ENCODE measurements around the gene SERPINB2.
"Not testable (repeated sequence)": the region's sequence is repeated elsewhere in the genome, so short reads cannot be mapped to it uniquely, and the experiment has no call there.

Gene SERPINB2

DNA sequence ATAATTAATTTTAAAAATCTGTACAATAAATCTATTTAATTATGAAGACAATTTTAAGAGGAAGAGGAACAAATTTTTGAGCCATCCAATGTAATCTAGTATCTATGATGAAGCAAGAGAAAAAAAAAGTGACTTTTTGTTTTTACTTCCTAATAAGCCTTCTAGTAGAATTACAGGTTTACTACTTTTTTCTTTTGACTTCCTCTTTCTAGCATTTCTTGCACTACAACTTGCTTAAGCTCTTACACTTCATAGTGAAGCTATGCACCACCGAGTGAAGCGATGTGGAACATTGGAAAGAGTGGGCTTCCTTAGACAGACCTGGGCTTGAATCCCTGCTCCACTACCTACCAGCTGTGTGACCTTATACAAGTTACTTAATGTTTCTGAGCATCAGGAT, 2.1 kb downstream of the SERPINB2 start:
- DNase-seq, result no peak

DNA sequence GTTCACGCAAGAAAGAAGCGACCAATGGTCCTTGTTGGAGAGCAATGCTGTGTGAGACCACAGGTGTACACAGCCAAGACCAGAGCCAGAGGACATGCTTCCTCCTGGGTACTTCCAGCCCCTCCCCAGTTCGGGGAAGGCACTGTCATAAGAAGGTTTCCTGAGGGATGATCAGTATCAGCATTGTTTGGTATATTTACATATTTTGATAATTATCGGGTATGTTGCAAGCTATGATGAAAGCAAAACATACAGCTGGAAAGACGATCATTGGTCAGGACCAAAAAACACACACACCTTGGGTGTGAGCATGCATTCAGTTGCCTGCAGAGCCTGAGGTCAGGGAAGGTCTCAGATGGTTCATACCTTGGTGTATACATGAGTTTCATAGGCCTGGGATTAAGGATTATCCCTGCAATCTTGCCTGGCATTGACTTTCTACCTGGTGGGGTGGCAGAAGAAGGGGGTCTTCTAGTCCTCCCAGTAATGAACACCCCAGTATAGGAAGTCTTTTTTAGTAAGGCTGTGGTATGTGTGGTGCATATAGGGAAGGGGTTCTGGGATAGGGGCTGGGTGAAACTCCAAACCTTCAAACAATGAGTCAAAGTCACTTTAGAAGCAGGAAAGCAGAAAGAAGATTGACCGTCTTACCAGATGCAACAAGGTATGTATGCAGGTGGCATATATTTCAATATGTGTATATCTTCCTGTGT, 2.9 kb downstream of the SERPINB2 start:
- DNase-seq, result no peak

DNA sequence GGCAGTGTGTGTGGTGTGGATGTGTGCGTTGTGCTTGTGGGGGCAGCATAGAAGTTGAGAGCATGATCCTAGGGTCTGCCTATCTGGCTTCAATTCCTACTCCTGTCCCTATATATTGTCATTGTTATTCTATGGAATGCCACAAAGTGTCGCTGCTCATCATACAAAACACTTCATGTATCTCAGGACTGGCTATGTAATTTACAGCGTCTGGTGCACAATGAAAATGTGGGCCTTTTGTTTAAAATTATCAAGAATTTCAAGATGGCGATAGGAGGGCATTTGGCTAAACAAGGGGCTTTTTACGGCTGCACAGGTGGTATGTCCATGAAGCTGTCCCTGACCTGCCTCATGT, 3.4 kb downstream of the SERPINB2 start:
- no peak for DNase-seq

DNA sequence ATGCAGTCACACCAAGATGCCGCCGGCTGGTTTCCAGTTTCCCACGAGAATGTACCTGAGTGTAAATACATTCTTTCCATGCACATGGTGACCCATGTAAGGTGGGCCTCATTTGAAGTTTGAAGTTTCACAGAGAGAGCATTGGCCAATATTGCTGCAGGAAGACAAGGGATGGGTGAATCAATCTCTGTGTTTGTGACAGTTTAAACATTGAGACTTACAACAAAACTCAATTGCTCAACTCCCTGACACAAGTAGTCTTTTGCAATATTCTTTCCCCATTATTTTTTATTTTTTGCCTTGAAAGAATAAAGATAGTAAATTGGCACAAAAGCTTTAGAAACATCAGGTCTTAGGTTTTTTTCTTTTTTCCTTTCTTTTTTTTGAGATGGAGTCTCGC, 5.1 kb downstream of the SERPINB2 start:
- DNase-seq, result no peak

DNA sequence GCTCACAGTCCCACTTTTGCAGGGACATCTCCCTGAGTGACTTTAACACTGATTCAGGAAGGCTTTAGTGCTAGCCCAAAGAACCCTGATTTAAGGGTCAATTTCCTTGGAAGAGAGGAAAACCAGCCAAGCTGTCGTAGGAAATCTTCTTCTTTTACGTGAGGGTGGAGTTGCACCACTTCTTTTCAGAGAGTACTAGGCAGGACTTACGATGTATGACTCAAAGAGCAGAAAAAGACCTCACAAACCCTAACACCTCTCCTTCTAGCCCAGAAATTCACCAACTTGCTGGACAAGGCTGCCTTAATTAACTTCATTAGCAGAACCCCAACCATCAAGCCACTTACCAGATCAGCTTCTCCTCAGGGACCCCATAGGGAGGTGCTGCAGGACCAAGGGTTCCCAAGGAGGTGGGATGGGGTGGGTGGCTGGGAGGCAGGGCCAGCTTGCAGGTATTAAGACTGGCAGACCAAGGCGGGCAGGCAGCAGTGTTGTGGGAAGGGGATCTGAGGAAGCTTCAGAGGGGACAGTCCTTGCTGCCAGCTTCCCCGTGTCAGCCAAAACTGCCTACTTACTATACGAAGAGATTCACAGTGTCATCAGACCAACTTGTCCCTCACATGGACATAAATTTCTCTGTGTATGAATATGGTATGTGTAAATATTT, 6.7 kb downstream of the SERPINB2 start:
- no peak for DNase-seq

DNA sequence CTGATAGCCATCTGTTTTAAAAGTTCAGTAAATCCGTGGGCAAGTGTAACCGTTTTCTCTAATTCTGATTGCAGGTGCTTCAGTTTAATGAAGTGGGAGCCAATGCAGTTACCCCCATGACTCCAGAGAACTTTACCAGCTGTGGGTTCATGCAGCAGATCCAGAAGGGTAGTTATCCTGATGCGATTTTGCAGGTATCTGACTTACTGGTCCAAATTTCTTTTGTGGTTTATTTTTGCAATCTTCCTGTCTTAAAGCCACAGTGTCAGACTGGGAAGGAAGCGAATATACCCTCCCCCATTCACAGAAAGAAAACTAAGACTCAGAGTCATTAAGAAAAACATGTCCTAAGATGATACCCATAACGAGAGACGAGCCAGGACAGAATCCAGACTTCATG, 7.7 kb downstream of the SERPINB2 start:
- no peak for DNase-seq

DNA sequence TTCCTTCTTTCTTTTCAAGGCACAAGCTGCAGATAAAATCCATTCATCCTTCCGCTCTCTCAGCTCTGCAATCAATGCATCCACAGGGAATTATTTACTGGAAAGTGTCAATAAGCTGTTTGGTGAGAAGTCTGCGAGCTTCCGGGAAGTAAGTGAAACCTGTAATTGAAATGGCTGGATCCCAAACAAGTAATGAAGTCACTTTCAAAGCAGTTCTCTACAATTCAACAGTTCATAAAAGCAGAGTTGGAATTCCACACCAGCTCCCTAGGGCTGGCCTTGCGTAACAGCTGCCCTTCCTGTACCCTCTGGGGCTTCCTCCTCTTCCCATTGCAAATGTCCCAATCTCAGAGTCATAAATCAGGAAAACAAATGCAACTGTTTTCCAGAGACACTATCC, 9.6 kb downstream of the SERPINB2 start:
- no peak for DNase-seq

DNA sequence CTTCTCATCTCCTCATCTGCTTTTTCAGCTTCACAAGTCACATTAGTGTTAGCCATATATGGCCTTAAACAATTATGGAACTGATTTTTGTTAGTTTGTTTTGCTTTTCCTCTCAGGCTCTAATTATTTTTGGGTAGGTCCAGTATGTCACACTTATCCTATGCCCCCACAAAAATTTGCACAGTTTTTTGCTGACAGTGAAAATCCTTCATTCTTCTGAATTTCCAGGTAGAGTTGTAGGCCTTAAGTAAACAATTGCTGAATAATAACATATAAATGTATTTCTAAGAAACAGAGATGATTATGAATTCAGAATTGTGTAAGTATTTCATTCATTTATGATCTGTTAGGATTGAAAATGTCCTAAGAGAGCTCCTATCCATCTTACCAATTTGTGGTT, 11.7 kb downstream of the SERPINB2 start:
- no peak for DNase-seq

DNA sequence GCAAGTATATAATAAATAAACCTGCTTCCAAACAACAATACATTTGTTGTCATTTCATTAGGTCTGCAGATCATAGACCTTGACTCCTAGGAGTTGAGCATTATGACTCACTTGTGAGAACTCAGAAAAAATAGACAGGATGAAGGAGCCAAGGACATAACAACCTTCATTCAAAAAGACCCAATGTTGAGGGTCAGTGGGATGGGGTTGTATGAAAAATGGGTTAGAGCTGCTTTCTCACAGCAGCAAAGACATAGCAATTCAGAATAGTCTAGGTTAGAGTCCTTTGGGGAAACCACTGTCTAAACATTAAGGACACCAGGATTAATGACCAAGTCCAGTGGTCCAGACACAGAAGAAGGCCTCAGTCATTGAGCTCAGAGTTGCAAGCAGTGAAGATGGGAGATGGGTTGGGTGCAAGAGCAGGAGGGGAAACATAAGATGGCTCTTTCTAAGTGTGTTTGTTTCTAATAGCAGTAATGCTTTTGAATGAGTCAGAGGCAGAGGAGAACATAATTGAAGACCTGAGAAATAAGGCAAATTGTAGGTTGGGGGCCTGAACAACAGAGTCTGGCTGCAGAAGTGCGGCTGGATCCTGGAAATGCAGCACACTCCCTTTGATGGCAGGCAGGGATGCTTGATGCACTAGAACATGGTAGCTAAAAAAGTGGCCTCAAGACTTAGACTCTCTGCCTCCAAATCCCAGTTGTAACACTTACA, 16.5 kb downstream of the SERPINB2 start:
- DNase-seq, result no peak

DNA sequence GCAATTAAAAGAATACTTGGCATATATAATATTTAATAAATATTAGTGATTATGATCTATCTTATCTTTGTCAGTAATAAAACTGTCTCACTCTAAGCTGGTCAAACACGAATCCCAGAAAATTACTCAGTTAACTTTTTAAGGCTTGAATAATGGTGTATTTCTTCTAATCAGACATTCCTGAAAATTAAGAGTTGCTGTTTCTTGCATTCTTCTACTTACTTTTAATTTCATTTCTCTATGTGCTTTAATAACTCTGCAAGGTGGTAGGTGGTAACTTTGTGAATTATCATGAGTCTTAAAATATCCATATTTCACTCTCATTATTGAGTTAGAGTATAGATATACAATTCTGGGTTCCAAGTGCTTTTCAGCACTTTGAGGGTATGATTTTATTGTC, 17.2 kb downstream of the SERPINB2 start:
- no peak for DNase-seq

DNA sequence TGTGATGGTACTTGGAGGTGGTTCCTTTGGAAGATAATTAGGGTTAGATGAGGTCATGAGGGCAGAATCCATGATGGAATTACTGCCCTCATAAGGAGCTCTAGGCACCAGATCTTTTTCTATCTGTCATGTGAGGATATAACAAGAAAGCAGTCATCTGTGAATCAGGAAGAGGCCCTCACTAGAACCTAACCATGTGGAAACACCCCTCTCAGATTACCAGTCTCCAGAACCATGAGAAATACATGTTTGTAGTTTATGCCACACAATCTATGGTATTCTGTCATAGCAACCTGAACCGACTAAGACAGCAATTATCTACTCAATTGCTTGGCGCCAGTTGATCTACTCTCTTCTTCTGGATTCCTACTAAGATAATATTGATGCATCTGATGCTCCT, 17.9 kb downstream of the SERPINB2 start:
- no peak for DNase-seq

DNA sequence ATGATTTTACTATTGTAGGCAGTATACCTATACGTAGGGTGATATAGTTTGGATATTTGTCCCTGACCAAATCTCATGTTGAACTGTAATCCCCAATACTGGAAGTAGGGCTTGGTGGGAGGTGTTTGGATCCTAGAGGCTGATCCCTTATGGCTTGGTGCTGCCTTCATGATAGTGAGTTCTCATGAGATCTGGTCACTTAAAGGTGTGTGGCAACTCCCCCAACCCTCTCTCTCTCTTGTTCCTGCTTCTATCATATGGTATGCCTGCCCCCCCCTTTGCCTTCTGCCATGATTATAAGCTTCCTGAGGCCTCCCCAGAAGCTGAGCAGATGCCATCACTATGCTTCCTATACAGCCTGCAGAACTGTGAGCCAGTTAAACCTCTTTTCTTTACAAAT, 18.6 kb downstream of the SERPINB2 start:
- no peak for DNase-seq

DNA sequence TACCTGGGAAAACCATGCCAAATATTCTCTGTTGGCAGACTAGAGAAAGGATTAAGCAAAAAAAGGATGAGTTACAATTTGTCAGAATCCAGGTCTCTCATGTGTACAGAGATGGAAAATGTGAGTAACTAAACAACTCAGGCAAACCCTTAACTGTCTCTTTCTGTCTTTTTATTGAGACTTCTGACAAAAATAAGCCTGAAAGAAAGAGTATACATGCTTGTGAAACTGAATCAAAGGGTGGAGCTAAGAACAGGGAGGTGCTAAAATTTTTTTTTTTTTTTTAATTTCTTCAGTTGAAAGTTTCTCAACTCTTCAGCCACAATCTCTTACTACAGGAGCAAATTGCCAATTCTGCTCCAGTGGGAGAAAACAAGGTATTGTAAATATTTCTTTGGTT, 20.2 kb downstream of the SERPINB2 start, which contains the start of gene SERPINB10:
TSS of gene SERPINB10 (plus strand) at position 295 of the 400 bp plus-strand sequence. CDS start 7,553 bp downstream, outside the sequence.
- DNase-seq, result no peak

DNA sequence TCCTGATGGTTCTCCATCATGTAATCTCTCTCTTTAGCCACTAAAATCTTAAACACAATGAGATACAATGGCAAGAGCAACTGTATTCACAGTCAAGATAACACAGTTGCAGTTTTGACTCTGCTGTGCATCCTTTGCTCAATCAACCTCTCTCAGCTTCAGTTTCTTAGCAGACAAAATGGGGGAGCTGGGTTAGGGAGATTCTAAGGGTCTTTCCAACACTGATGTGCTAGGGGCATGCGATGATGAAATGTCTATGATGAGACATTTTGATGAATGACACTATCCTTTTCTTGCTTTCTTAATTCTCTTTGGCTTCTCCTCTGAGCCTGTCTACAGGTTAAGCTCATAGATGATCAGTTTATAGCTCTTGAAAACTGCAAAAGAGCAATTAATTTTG, 21.4 kb downstream of the SERPINB2 start:
- DNase-seq, result no peak

DNA sequence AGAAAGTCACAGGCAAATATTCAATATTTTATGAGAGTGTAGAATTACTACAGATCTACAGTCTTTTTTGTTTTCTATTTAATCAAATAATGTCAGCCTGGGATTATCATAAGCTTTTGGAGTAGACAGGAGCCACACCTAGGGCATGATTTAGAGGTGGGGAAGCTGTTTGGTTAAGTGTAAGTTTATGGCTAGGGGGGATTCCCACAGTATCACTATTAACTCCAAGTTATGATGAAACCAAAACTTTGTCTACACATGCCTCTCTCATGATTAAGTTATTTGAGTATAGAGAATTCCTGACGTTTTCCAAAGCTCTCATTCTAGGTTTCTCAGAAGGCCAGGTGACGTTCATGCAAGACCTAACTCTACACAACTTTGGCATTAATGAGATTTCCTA, 22.4 kb downstream of the SERPINB2 start:
- no peak for DNase-seq

DNA sequence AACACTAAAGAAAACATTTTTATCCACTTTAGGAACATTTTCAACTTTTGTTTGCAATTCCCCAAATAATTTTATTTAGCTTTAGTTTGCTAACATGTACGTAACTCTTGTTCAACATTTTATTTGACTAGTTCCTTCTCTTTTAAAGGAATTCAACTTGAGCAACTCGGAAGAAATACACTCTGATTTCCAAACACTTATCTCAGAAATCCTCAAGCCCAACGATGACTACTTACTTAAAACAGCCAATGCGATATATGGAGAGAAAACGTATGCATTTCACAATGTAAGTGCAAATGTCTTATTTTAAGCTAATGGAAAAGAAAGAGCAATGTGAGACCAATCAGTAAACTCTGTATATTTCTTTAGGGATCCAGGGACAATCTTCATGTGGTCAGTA, 30.3 kb downstream of the SERPINB2 start:
- no peak for DNase-seq

DNA sequence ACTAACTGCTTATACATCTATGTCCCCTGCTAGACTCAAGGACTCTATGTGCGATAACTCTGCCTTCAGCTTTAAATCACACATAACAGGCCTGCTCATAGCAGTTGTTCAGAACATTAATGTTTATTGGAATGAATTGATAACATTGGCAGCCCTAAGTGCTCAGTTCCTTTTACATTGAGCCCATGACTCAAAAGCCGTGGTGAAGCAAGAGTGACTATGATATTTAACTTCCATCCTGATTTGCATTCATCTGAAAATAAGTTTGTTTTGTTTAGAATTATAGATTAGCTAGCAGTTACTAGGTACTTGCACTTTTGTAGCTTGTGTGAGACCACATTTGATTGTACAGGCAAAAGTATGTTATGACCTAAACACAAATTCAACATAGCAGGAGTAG, 34.5 kb downstream of the SERPINB2 start:
- no peak for DNase-seq

DNA sequence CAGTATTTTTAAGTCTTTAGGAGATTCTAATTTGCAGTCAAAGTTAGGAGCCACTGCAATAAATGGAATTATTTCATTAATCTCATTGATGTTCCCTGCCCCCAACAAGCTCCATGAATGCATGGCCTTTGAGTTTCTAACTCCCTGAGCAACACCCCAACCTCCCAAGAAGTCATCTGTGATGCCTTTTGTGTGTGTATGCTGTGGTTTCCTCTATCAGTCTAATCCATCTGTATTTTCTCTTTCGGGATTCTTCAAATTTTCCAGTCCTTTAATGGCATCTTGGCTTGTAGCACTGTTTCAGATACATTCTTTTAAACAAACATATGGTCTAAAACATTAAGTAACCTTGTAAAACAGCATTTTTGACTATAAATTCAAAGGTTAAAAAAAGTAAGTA, 37.0 kb downstream of the SERPINB2 start:
- DNase-seq, result no peak

DNA sequence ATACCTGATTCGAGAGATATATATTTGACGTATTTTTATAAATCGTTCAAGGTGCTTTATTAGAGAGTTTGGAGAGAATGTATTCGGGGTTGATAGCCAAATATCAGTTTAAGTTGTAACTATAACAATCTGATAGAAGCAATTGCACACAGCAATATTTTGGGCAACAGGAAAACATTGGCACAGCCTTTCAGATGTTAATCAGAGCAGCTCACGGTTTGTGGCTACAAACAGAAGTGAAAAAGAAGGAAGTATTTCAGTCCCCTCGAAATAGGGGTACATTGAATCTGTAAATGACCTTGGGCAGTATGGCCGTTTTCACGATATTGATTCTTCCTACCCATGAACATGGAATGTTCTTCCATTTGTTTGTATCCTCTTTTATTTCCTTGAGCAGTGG, 40.8 kb downstream of the SERPINB2 start:
- DNase-seq, result no peak

DNA sequence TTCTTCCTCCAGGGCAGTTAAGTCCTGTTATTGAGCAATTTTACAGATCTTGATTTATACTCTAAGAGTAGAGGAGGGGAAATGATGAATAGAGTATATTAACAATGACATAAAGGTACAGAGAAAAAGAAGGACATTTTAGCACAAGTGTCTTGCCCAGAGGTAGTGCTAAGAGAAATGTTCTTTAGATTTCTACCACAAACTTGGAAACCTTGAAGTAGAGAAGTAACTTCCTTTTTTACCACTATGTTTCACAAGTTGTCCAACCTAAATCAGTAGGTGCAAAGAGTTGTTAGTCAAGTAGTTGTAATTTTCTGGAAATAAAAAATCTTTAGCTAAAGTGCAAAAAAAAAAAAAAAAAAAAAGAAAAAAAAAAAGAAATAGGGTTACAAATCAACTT, 41.9 kb downstream of the SERPINB2 start:
- not testable (repeated sequence) for DNase-seq

DNA sequence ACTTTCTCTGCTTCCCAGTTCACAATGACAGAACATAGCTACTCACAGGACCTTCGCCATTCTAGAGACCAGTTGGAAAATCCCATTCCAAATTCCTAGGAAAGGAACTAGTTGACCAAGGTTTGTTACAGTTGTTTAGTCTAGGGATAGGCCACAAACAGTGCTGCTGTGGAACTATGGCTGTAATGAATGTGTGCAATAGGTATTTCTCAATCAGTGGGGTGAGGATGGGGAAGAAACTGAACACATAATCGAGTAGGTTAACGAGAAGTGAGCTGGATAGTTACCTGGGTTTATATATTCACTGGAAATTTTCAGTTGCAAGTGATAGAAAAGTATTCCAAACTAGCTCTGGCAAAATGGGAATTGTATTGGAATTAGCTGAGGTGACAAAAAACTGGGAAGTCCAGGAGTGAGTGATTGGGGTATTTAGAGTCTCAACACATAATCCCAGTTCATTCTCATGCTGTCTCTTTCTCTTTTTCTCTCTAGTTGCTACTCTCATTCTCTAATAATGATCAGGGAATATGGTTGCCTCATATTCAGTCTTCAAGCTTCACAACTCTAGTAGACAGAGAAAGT, 43.4 kb downstream of the SERPINB2 start:
- no peak for DNase-seq

DNA sequence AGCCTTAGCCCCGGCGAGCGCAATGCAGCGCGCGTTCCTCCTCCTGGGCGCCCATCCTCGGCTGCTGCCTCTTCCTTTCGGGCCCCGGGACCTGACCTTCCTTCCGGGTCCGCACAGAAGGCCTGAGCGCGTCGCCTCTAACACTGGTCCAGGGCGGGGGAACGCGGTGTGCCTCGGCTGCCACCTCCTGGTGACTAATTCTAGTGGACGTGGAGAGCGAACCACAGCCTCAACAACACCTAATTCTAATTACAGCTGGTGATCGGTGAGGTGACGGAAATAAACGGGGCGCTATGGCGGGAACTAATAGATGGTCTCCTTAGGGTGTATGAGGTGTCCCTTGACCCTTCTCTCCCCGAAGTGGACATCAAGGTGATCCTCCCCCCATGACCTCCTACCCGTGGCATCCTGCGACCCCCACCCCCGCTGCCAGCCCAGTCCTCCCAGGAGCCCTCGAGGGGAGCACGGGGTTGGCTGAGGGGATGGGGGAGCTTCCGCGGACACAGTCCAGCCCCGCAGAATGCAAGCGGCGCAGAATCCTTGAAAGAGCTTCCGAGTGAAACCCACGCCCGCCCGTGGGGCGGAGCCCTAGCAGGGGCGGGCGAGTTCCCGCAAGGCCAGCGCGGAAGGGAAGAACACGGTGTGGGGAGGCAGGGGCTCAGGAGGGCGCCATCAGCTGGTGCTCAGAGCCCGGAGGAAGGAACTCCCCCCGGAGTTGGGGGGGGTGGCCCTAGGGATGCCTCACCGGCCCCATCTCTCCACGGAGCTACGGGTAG, 48.8 kb downstream of the SERPINB2 start:
- peak; percentile 28 for DNase-seq

DNA sequence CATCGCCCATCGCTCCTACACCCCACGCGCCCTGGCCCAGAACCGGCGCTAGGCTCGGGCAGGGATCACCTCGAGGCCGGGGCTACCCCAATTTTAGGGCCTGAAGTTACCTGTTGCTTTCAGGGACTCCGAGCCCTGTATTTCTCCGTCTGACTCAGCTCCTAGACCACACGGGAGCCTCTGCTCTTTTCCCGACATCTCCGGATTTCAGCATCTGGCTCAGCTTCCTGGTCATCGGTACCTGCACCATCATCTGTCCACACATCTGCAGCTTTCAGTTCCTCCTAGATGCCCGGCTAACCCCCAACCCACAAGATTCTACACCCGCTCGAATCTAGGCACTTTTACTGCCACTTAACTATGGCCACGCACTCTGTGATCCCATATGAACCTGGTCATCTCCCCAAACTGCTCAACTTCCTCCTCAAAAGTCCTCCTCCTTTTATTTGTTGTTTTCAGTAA, 49.5 kb downstream of the SERPINB2 start:
- no peak for DNase-seq
